Right lobe of liver (tissue), 4 donors: ENCODE results near the gene CHD2.

Experiments
- POLR2A ChIP-seq: fragments of 450-650 bp; IDR thresholded peaks from one replicate; pipeline ENCODE4 v1.6.1; 2017; ENCODE audit warnings: antibody characterized with exemption, mild to moderate bottlenecking
- TF ChIP-seq, protein P1 (sequence below), 4 donors: fragments of 200-600 bp in 3 of 4; fragments of 450-650 bp in 1 of 4; IDR thresholded peaks; one replicate each; pipeline versions ENCODE4 v1.5.1 to v1.8.0; 2016 to 2022; ENCODE audit warnings: antibody characterized with exemption in 4 of 4, mild to moderate bottlenecking in 2 of 4
- donor health status: DM: no; HTN: no; CAD: no.
- donor health status: DM: no; HTN: no; CAD: no.
- donor health status: DM: no; HTN: yes; CAD: no.

DNA sequence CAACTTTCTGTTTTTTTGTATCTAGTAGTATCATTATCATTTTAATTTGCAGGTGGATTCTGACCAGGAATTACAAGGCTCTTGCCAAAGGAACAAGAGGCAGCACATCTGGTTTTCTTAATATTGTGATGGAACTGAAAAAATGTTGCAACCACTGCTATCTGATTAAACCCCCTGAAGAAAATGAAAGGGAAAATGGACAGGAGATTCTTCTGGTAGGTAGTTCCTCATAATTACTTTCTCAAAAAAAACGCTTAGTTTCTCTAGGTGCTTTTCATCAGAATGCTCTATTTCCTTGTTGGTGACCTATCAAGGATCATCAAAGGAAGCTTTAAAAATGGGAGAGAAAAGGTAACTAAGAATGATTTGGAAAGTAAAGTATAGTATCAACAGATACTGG, 71.6 kb downstream of the CHD2 start:
- TF ChIP-seq, protein P1, sequence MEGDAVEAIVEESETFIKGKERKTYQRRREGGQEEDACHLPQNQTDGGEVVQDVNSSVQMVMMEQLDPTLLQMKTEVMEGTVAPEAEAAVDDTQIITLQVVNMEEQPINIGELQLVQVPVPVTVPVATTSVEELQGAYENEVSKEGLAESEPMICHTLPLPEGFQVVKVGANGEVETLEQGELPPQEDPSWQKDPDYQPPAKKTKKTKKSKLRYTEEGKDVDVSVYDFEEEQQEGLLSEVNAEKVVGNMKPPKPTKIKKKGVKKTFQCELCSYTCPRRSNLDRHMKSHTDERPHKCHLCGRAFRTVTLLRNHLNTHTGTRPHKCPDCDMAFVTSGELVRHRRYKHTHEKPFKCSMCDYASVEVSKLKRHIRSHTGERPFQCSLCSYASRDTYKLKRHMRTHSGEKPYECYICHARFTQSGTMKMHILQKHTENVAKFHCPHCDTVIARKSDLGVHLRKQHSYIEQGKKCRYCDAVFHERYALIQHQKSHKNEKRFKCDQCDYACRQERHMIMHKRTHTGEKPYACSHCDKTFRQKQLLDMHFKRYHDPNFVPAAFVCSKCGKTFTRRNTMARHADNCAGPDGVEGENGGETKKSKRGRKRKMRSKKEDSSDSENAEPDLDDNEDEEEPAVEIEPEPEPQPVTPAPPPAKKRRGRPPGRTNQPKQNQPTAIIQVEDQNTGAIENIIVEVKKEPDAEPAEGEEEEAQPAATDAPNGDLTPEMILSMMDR (IDR thresholded peaks at IDR 0.05) = no peak
- no peak for TF ChIP-seq POLR2A
